Glomerular visceral epithelial cell (primary cell): ENCODE measurements around the gene PRL.

ENCODE experiments used
- DNase-seq: peaks from one replicate; pipeline ENCODE4 v3.0.0-alpha.2; 2016; ENCODE audit errors: extremely low spot score

PRL gene

GRCh38 chr6:22294301-22294700 is 2.5 kb downstream of the PRL start:
- no peak for DNase-seq

- DNase-seq = no peak
These were observed 6.8 kb downstream of the PRL start for GRCh38 chr6:22290045-22290444.

GRCh38 chr6:22288721-22289120 is 8.1 kb downstream of the PRL start:
- no peak for DNase-seq

- DNase-seq = no peak
These were observed 12.2 kb downstream of the PRL start for GRCh38 chr6:22284666-22285065.

GRCh38 chr6:22281341-22282085 is 15.3 kb downstream of the PRL start:
- DNase-seq = no peak

- DNase-seq = no peak
These were observed 17.4 kb downstream of the PRL start for GRCh38 chr6:22279427-22279826.

GRCh38 chr6:22271081-22271480 is 25.8 kb downstream of the PRL start:
- no peak for DNase-seq

GRCh38 chr6:22263748-22264147 is 33.1 kb downstream of the PRL start:
- DNase-seq = no peak

GRCh38 chr6:22254886-22255285 is 42.0 kb downstream of the PRL start:
- no peak for DNase-seq

- no peak for DNase-seq
These were observed 42.7 kb downstream of the PRL start for GRCh38 chr6:22253955-22254655.

- peak; percentile 69 for DNase-seq
These were observed 45.5 kb downstream of the PRL start for GRCh38 chr6:22251348-22251747.

GRCh38 chr6:22250486-22250885 is 46.4 kb downstream of the PRL start:
- peak; percentile 68 for DNase-seq

- DNase-seq = no peak
These were observed 47.0 kb downstream of the PRL start for GRCh38 chr6:22249711-22250350.

- DNase-seq = peak; percentile 88
These were observed 48.1 kb downstream of the PRL start for GRCh38 chr6:22248513-22249308.

GRCh38 chr6:22247916-22248482 is 48.8 kb downstream of the PRL start:
- peak; percentile 24 for DNase-seq

GRCh38 chr6:22240025-22240424 is 56.8 kb downstream of the PRL start:
- no peak for DNase-seq

- no peak for DNase-seq
These were observed 57.4 kb downstream of the PRL start for GRCh38 chr6:22239261-22239921.

GRCh38 chr6:22238861-22239260 is 58.0 kb downstream of the PRL start:
- no peak for DNase-seq

GRCh38 chr6:22237526-22237925 is 59.3 kb downstream of the PRL start:
- DNase-seq = no peak
